Activated naive CD4-positive, alpha-beta T cell treated with anti-CD3 and anti-CD28 coated beads, Interleukin-2, amount 10 ng/mL, durations not matched to agents 7 days and 5 days (primary cell): Measurements from ENCODE around the gene OASL.

Experiments
- CTCF ChIA-PET: fragments of 350-600 bp; sonication (Branson Sonifier 250); formaldehyde crosslinking; loops from one replicate; lab custom pipeline; 2021; ENCODE audit warnings: antibody characterized with exemption; lab: Charles Lee
- DNase-seq: peaks from one replicate; pipeline ENCODE4 v3.0.0-alpha.2; 2020
- H3K27ac Mint-ChIP-seq: one replicate; pipeline ENCODE4 v1.8.0; 2021; ENCODE audit warnings: mild to moderate bottlenecking, moderate library complexity, mixed read lengths
- H3K27me3 Mint-ChIP-seq: one replicate; pipeline ENCODE4 v1.8.0; 2021; ENCODE audit warnings: mild to moderate bottlenecking, mixed read lengths
- H3K36me3 Mint-ChIP-seq: one replicate; pipeline ENCODE4 v1.8.0; 2021; ENCODE audit warnings: mixed read lengths
- H3K4me1 Mint-ChIP-seq: one replicate; pipeline ENCODE4 v1.8.0; 2021; ENCODE audit warnings: mixed read lengths
- H3K4me3 Mint-ChIP-seq: one replicate; pipeline ENCODE4 v1.8.0; 2021; ENCODE audit warnings: mild to moderate bottlenecking, moderate library complexity, mixed read lengths
- H3K9me3 Mint-ChIP-seq: one replicate; pipeline ENCODE4 v1.8.0; 2021; ENCODE audit warnings: mixed read lengths

Gene OASL

DNA sequence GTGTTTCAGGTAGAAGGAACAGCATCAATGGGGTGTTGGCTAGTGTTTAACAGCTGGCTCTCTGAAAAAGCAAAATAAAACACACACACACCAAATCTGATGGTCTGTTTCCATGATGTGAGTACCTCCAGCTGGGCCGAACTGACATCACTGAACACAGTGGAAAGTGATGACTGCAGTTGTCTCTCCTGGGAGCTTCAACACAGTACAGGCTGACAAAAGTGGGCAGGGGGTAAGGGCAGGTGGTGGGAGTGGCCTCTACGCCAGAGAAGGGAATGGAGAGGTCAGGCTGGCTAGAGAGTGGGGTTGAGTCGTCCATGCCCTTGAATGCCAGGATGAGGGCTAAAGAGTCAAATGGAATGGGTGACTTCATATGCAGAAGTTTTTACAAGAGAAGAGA lies 68.7 kb downstream of the OASL start:
- H3K9me3 Mint-ChIP-seq = no peaks in the 10 kb centered on the region
- H3K36me3 Mint-ChIP-seq = no peaks in the 10 kb centered on the region
- DNase-seq = no peak
- H3K27ac Mint-ChIP-seq = no peak overlapping the region
- CTCF ChIA-PET = interaction anchor here (0.5 to 3.7 kb wide), 5 partner anchors 14 to 345 kb away, joined by 3 to 30 read pairs (median 3); no protein-coding TSS in a partner anchor
- peaks cover 8% of the 10 kb centered on the region for H3K4me1 Mint-ChIP-seq
- H3K27me3 Mint-ChIP-seq = peaks cover 14% of the 10 kb centered on the region
- no peak overlapping the region for H3K4me3 Mint-ChIP-seq
